ENCODE measurements around the gene LLGL2.
"Not testable (repeated sequence)": the region's sequence is repeated elsewhere in the genome, so short reads cannot be mapped to it uniquely, and the experiment has no call there.

Gene LLGL2

DNA sequence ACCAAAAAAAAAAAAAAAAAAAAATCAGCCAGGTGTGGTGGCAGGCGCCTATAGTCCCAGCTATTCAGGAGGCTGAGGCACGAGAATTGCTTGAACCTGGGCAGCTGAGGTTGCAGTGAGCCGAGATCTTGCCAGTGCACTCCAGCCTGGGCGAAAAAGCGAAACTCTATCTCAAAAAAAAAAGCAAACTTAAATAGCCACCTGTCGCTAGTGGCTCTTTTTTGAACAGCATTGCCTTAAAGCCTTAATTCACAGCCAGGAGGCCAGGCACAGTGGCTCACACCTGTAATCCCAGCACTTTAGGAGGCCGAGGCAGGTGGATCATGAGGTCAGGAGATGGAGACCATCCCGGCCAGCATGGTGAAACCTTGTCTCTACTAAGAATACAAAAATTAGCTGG, 5.1 kb upstream of the LLGL2 start:
- in situ Hi-C loops (cut with MboI; ENCODE audit: low sequenced_read_pairs) = not testable (repeated sequence)

DNA sequence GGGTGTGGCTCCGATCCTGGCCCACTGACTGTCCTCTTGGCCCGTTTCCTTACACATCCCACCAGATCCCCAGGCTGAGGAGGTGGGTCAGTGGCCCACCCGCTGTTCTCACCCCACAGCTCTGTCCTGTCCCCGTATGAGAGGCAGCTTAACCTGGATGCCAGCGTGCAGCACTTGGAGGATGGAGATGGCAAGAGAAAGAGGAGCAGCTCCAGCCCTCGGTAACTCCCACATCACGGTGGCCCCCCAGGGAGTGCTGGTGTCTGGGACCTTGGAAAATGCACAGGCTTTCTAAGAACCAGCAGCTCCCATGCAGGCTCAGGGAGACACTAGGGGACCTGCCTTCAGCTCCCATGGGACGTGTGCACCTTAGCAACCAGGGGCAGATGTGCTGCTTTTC, 4.2 kb upstream of the LLGL2 start:
- in situ Hi-C loops (cut with MboI; ENCODE audit: low sequenced_read_pairs) = no loop called here

DNA sequence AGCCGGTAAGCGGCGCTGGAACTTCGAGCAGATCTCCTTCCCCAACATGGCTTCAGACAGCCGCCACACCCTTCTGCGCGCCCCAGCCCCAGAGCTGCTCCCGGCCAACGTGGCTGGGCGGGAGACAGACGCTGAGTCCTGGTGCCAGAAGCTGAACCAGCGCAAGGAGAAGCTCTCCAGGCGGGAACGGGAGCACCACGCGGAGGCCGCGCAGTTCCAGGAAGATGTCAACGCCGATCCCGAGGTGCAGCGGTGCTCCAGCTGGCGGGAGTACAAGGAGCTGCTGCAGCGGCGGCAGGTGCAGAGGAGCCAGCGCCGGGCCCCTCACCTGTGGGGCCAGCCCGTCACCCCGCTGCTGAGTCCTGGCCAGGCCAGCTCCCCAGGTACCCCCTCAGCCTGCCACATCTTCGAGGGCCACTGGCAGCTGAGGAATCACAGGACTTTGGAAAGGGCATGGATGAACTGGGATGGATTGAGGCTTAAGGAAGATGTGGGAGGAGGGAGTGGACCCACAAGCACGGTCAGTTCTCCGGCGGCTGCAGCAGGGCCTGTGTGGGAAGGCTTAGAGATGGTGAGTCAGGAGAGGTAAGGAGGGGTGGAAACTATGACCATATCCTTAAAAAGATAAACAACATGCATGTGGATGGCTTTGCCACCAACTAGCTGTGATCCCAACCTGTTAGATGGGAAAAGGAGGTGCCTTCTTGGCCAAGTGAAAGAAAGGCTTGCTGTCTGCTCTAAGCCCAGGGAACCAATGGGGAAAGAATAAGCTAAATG, 3.4 kb upstream of the LLGL2 start:
- in situ Hi-C loops (cut with MboI; ENCODE audit: low sequenced_read_pairs) = no loop called here

DNA sequence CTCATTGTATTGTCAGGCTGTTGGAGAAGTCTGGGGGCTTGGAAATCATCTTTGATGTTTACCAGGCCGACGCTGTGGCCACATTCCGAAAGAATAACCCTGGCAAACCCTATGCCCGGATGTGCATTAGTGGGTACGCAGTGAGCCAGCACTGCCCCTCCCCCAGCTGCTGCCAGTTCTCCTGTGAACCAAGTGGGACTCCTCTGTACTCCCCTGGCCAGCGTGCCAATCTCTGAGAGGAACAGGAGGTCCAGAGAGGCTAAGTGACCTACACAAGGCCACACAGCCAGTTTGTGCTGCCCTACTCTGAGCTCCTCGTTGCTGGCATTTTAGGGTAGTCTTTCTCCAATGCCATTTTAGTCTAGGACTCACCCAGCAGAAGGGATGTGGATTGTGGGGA, 1.9 kb upstream of the LLGL2 start:
- in situ Hi-C loops (cut with MboI; ENCODE audit: low sequenced_read_pairs) = no loop called here

DNA sequence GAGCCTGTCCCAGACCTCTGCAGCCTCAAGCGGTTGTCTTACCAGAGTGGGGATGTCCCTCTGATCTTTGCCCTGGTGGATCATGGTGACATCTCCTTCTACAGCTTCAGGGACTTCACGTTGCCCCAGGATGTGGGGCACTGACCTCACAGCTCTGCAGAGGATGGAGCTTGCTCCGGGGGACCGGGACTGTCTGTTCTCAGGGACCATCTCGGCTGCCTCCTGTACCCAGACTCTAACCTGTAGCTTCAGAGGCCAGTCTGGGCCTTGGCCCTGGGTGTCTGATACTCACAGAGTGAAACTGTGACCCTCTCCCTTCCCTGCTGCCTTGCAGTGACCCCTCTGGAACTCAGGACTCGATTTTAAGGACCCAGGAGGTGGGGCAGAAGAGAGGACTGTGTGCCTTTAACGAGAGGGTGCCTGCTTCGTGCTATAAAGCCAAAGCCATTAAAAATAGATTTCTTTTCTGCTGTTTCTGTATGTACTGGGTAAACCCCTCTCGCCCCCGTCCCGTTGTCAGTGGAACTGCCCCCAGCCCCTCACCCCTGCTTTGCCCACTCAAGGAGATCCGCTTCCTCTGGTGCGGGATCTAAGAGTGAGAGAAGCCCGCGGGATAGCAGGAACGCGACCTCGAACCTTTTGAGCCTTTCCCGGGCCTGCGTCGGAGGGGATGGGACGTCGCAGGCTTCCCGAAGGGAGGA, 1.1 kb upstream of the LLGL2 start:
- in situ Hi-C loops (cut with MboI; ENCODE audit: low sequenced_read_pairs) = no loop called here

DNA sequence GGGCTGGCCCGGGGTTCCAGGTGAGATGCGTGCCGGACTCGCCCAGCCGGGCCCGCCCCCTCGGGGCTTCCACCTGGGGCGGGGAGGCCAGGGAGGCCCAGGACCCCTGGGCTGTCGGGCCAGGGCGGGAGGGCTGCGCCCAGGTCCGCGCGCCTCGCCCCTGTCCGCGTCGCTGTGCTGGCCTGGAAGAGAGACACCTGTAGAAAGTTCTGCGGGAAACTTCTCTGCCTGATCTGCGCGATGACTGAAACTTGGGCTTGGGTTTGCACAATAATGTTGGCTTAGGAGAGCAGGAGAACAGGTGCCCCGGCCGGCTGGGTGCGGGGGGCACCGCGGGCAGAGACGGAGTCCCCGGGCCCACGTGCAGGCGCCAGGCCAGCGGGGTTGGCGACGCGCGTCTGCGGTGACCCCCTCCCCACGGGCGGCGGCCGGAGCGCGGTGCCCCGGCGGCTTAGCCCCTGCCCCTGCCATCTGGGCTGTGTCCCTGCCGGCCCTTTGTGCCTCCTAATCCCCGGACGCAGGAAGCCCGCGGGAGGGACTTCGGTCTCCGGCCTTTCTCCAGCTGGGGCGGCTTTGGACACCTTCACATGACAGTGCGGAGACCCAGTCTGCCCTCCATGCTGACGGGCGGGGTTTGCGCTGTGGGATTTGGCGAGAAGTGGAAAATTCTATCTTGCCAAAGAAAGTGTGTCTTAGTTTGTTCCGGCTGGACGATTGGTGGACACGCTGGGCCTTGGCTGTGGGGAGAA, 483 bp downstream of the LLGL2 start:
- in situ Hi-C loops (cut with MboI; ENCODE audit: low sequenced_read_pairs) = no loop called here

DNA sequence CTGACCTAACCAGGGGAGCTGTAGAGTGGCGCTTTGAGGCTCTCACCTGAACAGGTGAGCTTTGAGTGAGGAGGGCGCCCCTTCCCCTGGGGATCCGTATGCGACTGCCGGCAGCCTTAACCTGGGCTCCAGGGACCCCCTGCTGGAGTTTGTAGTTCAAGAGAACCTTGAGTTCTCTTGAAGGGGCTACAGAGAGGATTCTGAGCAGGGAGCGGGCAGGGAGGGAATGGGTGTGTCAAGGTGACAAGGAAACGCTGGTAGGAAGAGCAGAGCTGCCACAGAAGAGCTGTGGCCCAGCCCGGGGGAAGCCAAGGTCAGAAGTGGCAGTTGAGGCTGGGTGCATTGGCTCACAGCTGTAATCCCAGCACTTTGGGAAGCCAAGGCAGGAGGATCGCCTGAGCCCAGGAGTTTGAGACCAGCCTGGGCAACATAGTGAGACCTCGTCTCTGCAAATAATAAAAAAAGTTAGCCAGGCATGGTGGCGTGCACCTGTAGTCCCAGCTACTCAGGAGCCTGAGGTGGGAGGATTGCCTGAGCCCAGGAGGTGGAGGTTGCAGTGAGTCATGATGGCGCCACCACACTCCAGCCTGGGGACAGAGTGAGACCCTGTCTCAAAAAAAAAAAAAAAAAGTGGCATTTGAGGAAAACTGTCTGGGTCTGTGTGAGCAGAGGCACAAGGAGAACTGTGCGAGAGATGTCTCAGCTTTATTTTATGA, 1.2 kb downstream of the LLGL2 start:
- in situ Hi-C loops (cut with MboI; ENCODE audit: low sequenced_read_pairs) = no loop called here

DNA sequence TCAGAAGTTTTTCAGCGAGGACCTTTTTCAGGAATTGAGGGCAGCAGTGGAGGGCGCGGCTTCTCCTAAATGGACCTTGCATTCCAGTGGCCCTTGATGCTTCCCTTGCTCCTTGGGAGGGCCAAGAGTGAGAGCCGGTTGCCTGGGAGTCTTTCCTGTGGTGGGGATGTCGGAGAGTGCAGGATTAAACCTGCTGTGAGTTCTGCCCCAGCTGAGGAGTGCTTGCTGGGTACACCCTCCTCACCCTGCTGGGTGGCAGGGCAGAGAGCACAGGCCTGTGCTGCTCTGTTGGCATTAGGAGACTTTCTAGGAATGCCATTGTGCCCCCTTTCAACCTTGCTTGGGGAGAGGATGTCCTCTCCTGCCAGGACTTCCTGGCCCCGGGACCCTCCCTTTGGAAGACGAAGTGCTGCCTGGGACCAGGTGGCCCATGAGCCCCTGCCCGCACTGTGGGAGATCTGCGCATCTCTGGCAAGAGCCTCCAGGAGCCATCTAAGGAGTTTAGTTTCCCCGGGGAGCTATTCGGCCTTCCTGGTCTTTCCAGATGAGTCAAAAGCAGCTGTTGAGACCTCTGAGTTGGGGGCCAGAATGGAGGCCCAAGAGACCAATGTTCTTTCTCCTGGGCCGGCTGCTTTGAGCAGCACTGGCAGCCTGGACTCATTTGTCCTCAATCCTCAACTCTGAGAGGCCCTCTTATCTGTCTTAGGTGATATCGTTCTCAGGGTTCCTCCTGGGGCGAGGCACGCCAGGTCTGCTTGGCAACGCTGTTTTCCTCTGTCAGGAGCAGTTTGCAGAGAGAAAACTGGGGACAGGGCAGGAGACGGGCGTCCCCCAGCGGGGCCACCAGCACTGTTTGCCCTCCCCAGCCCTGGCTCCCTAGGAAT, 5.6 kb downstream of the LLGL2 start:
- in situ Hi-C loops (cut with MboI; ENCODE audit: low sequenced_read_pairs) = no loop called here

DNA sequence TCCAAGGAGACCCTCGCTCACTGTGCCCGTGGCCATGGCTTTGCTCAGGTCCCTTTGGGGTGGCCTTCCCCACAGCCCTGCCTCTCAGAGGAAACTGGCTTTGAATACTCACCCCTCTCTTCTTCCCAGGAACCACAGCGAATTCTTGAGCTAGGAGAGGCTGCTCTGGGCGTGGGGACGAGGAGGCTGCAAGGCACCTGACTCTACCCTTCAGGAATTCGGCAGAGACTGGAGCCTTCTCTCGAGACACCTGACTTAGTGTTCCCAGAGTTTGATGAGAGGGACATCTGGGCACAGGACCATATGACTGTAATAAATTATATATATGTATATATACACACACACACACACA, 6.2 kb downstream of the LLGL2 start:
- in situ Hi-C loops (cut with MboI; ENCODE audit: low sequenced_read_pairs) = no loop called here

DNA sequence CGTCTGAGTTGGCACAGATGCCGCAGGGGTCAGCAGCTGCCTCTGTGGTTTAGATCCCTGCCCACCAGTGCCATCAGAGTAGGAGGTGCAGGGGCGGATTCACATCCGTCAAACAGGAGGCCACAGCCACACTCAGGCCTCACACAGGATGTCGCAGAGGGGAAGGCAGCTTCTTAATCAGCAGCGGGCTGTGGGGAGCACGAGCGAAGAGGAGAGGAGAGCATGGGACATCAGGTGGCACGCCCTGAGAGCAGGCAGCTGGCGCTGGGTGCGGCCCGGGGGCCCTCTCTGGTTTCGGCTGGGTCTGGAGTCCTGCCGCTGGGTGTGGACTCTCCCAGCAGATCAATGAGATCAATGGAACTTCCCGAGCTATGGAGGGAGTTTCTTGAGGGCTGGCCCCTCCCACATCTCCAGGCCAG, 9.6 kb downstream of the LLGL2 start:
- in situ Hi-C loops (cut with MboI; ENCODE audit: low sequenced_read_pairs) = no loop called here

DNA sequence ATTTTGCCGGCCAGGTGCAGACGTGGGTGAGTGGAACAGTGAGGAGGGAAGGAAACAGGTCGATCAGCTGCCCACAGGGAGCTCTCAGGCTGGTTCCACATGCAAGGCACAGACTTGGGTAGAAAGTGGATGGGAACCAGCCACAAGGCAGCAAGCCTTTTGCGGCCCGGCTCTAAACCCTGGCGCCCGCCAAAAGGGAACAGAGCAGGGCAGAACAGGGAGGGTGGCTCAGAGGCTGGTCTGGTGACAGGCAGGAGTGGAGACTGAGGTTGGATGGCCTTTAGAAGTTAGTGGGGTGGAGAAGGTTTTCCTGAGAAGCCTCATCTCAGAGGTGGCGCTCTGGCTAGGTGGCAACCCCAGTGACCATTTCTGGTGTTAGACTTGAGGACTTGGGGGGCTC, 10.4 kb downstream of the LLGL2 start:
- in situ Hi-C loops (cut with MboI; ENCODE audit: low sequenced_read_pairs) = no loop called here

DNA sequence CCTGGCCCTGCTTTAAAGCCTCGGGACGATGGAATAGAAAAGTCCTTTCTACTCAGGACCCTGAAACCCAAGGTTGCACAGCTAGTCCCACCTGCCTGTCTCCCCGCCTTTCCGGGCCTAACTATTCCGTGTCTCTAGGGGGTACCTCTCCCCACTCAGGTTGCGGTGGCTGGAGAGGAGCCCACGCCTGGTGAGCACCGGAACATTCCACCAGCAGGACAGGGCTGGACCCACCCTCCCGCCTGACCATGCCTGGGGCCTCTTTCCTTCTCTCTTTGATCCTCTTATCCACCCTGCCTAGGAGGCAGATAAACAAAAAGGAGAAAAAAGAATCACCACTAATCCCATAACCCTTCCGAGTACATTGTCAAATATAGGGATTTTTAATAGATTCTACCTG, 10.9 kb downstream of the LLGL2 start:
- in situ Hi-C loops (cut with MboI; ENCODE audit: low sequenced_read_pairs) = no loop called here

DNA sequence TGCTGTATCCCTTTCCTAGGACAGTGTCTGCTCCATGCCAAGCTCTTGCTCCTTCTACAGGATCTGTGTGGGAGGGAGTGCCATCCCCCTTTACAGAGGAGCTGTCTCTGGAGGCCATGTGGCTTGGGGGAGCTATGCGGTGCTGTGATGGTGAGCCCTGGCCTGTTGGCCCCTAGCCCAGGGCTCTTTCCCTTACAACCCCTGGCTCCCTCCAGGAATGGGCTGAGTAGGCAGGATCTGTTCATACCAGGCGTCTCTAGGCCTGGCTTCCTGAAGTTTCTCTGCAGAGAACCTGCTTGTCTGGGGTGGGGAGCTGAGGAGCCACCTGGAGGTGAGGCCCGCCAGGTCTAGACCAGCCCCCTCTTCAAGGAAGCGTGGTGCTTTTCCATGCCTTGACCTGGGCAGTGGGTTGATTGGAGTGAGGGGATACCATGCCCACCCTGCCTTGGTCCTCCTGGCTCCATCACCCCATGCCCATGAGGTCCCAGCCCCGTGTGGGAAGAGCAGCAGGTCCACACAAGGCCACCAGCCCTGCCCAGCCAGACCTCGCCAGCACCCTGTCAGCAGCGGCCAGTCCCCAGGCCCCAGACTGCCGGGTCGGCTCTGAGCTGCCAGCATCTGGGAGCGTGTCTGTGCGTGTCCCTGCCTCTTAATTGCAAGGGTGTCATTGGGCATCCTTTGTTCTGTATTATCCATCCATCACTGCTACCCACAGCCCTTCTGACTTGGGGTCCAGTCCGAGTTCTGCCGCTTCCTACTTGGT, 14.7 kb downstream of the LLGL2 start:
- in situ Hi-C loops (cut with MboI; ENCODE audit: low sequenced_read_pairs) = no loop called here

DNA sequence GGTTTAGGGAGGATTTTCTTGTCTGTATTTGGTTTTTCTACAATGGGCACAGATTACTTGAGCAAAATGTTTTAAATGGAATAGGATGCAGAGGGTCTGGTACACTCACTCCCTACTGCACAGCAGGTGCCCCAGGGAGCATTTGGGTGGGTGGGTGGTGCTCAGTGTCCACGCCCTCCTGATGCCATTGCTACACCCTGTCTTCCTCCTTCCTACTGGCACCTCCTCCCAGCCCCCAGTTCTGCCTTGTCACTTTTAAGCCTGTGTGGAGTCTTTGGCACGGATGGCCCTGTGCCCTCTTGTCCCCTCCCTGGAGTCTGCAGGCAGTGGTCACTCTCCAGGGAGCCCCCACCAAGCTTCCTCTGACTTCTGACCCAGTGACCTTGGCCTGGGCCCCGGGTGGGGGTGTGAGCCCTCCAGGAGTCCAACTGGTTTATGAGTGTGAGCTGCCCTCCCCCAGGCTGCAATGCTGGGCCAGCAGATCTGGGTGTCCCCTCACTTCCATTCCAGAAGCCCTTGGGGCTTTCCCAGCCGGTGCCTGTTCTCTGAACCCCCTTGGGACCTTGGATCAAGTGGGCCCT, 15.5 kb downstream of the LLGL2 start:
- in situ Hi-C loops (cut with MboI; ENCODE audit: low sequenced_read_pairs) = no loop called here

DNA sequence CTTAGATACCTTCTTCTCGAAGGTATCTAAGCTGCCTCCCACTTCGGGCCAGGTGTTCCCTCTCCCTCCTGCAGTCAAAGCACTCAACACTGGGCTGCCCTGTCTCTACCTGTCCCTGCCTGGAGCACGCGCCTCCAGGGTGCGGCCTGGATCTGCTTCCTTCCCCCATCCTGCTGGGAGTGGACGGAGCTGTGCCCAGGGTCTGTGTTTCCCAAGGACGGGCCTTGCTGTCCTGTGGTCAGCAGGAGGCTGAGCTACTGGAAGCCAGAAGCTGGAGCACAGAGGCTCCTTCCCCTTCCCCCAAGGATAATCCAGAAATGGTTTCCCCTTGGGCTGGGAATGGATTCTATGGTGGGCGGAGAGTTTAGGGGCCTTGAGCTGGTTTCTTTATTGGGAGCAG, 16.7 kb downstream of the LLGL2 start:
- in situ Hi-C loops (cut with MboI; ENCODE audit: low sequenced_read_pairs) = no loop called here

DNA sequence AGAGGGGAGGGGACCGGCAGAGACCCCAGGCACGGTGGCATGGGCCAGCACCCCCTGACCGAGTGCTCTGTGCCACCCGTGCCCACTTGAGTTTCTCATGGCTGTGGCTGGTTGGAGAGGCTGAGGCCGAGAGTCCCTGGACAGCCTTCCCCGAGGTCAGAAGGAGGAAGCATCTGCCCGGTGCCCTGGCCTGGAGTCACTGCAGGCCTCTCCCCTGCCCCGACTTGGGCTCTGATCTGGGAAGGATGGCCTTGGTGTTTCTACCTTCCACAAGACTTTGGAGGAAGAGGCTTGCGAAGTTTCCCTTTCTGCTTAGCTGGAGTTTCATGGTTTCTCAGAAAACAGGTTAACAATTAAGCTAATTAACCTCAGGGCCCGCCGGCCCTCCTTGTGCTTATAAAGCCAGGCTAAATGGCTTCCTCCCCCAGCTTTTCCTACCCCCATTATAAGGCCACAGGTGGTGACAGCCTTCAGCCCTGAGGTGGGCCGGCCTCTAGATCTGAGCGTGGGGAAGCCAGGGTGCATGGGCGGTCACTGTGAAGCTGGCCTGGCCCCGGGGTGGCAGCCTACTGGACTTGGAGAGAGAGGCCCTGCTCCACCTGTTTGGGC, 17.3 kb downstream of the LLGL2 start:
- in situ Hi-C loops (cut with MboI; ENCODE audit: low sequenced_read_pairs) = no loop called here

DNA sequence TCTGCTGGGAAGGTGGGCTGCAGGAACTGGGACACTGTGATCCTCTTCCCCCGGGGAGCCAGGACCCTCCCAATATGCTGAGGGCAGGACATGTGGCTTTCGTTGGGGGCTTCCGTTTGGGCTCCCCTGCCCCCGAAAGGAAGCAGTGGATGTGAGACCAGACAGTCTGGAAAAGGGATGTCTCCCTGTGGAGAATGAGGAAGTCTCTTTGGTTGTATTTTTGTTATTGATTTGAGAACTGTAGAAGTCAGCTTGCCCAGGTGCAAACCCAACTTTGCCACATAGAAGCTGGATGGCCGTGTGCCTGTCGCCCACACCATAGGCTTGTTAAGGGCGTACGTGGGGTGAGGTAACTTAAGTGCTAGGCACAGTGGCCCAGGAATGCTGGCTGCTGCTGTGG, 18.8 kb downstream of the LLGL2 start:
- in situ Hi-C loops (cut with MboI; ENCODE audit: low sequenced_read_pairs) = no loop called here

DNA sequence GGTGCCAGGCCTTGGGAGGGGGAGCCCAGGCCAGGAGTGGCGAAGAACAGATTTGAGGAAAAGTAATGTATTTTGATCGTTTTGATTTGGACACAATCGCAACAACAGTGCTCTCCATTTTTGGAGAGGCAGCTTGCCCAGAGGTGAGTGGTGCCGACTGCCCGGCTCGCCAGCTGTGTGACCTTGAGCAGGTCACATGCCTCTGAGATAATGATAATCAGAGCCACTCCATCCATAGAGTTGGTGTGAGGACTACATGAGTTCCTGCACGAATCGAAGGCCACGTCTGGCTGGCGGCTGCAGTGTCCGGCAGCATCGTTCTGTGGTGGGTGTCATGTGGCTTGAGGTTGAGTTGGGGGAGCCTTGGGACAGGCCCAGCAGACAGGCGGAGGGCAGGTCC, 20.7 kb downstream of the LLGL2 start:
- in situ Hi-C loops (cut with MboI; ENCODE audit: low sequenced_read_pairs) = no loop called here

DNA sequence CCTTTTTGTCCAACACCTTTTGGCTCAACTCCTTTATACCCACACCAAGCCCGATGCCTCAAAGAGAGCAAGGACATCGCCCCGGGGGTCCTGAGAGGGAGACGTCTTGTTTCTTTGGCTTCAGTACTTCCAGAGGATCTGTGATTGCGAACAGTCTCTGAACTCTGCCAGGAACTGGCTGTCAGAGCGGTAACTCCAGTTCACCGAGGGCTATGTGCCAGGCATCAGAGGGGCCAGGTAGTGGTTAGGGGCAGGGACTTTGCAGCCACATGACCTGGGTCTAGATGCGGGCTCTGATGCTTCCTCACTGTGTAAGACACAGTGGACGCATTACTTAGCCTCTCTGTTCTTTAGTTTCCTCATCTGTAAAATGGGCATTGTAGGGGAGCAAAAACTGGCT, 21.6 kb downstream of the LLGL2 start:
- in situ Hi-C loops (cut with MboI; ENCODE audit: low sequenced_read_pairs) = no loop called here
